Esophagus squamous epithelium (tissue), 4 donors: ENCODE measurements around the gene PRDM10.

ENCODE experiments used
- CTCF ChIP-seq, 6 experiments: fragments of 450-650 bp in 4 of 6; fragments of 200-600 bp in 2 of 6; sonication (generic) in 2 of 6; IDR thresholded peaks; one replicate each; pipeline ENCODE4 v1.5.1; 2016 to 2019; ENCODE audit warnings: antibody characterized with exemption in 6 of 6, mild to moderate bottlenecking in 4 of 6, moderate library complexity in 4 of 6
- POLR2A ChIP-seq, 4 donors: fragments of 450-650 bp; IDR thresholded peaks; one replicate each; pipeline ENCODE4 v1.6.1; 2017; ENCODE audit warnings: antibody characterized with exemption in 4 of 4, mild to moderate bottlenecking in 4 of 4, moderate library complexity in 3 of 4

DNA sequence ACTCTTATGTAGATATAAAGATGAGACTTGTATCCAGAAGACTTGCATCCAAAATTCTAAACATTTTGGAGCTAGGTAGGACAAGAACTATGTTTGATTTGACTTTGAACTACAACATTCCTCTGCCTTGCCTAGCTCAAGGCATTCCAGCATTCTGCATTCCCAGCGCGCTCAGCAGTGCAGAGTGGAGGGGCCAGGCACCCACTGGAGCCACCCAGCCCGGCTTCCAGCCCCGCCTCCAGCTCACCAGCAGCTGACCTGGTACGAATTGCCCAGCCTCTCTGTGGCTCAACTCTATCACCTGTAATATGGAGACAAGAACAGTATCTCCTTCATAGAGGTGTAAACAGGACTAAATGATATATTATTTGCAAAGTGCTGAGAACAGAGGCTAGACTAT is 28.8 kb downstream of the PRDM10 start:
- TF ChIP-seq CTCF (IDR thresholded peaks at IDR 0.05): no peak
- no peak for TF ChIP-seq POLR2A (IDR thresholded peaks at IDR 0.05)
